NCI-H2196 treated with DMSO at 0.1 percent for 48 hours (cell line): ENCODE results near the gene RALGDS.

Experiments used
- DNase-seq: peaks from one replicate; lab custom pipeline; 2025; ENCODE audit not compliant: unreplicated experiment; lab: John Stamatoyannopoulos, UW

Gene RALGDS

DNA sequence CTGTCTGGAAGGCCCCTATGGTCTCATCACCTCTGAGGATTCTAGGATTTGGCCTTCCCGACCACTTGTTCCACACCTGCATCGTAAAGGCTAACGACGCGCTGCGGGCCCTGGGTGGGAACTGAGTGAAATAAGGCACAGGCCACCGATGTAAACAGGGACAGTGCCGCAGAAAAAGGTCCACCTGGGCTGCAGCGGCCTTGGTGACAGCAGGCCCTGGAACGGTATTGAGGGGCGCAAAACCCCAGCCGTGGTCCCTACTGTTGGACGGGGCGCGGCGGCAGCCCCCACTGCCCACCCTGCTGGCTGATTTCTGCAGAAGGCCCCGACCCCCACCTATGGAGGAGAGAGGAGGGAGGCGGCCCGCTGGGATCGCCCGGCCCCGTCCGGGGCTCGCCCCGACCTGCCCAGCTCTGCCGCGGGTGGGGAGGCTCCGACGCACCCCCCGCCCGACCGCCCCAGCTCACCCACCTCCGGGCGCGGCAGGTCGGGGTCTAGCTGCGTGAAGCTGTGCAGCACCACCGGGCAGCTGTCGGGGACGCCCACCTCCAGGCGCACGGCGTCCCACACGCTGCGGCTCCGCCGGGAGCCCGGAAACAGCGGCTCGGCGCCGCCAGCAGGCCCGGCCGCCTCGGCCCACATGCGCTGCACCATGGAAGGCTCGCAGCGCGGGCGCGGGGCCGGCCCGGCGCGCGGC, 391 bp downstream of the RALGDS start:
- no peak for DNase-seq

DNA sequence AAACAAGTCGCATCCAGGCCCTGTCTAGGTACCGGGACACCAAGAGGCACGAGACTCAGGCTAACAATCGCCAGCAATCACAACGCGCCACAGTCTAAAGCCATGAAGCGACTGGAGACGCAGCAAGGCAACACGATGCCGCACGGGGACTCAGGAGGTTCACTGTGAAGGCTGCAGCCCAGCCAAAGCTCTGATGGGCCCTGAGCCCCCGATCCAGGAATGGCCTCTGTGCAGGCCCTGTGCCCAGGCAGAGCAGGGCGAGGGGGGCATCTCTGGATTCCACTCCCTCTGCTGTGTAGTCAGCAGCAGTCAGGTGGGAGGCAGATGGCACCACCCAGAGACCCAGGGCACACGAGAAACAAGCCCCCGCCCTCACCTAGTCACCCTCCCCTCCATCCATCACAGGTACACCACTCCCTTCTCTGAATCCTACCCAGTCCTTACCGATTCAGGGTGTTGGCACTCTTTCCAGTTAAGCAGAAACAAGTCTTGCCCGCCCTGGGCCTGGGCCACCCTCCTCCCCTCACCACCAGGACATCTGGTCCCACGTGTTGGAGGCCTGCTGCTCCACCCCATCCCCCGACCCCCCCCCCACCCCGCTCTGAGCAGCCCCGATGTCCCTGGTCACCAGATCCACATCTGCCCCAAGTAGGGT, 1.1 kb downstream of the RALGDS start:
- DNase-seq: no peak

DNA sequence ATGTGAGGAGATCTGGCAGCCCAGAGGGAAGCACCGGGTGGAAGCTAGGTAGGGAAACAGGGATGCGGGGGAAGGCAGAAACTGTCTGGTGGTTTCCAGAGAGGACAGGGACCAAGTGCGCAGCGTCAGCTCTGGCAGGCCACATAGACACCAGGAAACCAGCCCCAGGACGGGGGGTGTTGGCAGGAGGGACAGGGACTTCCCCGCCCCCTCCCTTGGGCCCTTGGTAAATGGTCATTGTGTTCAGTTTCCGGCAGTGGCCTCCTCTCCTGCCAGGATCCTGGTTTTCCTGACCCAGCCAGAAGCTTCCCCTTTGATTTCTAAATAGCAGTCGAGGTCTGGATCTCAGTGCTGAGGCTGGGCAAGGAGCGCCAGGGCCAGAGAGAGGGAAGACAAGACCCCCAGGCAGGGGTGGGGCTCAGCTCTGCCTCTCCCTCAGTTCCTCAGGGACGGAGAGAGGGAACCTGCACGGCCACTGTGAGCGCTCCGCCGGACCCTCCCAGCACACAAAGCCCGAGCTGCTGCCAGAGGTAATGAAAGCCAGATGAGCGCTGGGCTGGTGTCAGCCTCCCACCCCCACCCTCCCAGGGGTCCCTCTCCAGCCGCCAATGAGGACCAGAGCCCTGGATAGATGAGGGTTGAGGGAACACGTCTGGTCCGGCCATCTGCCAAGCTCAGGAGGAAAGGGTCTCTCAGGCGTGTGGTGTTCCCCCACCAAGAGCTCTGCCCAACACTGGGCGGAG, 1.8 kb downstream of the RALGDS start:
- no peak for DNase-seq

DNA sequence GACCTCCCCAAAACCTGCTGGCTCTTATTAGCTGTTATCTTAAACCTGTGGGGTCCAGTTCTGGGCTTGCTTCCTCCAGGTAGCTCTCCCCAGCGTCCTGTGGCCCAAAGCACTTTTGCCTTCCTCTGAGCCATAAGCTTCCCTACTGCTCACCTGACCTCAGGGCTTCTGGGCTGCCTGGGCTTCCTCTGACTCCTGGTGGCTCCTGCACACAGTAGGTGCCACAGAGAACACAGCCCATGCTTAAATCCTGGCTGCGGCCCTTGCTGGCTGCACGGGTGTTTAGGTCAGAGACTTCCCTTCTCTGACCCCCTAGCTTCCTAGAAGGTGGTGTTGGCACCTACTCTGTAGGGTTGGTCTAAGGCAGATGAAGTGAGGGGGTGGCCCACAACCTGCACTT, 2.5 kb downstream of the RALGDS start:
- DNase-seq: no peak

DNA sequence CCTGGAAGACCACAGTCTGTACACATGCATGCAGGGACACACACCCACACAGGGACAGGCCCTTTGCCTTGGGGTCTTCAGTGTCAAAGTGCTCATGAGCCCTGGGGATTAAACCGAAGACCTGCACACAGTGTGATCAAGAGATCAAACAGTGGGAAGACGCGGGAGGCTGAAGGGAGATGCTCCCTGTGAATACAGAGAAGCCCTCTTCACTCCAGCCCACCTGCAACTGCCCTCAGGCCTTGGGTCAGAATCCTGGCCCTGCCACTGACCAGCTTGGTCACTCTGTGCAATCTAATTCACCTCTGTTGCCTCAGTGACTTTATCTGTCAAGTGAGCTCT, 2.9 kb downstream of the RALGDS start:
- DNase-seq: no peak

DNA sequence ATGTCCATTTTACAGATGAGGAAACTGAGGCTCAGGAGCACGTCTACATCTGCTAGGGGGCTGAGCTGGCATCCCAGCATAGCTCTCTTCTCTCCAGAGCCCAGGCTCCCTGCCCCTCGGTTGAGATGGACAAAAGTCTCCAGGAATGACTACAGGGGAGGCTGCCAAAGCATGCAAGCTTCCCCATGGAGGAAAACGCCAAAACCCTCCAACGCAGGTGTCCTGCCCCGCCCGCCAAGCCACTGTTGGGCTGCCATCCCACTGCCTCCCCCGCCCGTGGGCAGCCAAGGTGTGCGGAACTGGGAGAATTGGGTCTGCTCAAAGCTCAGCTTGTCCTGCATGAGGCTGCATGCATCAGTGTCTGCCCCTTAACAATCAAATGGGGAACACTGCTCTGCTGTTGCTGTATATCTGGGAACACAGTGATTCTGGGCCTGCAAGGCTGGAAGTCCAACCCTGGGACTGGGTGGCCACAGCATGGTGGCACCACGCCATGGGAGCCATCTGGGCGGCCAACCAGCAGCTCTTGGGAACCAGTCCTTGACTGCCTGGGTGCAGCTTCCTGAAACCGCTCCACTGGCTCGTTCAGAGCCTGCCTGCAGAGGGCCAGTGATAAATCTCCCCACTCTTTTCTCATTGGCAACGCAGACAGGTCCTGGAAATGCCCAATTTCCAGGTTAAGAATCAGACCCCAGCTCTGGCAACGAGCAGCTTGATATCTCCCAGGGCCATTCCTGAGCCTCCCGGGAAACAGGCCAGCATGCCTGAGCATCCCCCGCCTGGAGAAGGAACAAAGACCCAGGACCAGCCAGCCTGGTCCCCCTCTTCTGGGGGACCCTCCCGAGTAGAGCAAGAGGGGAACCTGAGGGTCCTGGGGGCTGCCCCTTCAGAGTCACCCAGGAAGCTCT, 3.5 kb downstream of the RALGDS start:
- DNase-seq: peak; percentile 17

DNA sequence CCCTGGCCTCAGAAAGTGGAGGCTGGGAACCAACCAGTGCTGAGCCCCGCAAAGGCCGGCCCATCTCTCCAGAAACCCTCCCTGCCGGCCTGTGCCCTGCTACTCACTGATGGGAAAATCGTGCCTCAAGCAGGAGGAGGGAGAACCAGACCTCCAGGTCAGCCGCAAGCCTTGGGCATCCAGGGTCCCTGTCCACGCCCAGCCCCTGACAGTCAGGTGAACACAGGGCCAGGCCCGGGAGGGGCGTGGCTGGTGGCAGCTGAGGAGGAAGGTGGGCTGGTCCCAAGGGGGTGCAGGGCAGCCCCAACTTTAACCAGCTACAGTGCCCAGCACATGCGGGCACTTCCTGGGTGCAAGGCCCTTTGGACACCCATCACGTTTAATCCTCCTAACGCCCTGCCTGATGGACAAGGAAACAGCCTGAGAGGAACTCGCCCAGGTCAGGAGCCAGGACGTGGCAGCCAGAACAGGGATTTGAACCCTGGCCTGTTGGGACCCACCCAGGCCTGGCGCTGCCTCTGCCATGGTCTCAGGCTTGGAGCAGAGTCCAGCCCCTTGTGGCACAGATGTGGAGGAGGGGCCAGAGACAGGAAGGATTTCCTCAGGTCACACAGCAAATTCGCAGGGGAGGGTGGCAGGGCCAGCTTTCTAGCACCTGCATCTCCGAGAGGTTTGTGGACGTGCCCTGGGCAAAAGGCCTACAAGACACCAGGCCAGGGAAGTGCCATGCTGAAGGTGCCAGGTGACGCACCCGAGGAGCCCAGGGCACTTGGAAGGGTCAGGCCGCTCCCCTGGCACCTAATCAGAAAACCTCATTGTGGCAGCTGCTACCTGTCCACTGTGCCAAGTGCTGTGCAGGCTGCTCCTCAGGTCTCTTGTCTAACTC, 4.5 kb downstream of the RALGDS start:
- no peak for DNase-seq

DNA sequence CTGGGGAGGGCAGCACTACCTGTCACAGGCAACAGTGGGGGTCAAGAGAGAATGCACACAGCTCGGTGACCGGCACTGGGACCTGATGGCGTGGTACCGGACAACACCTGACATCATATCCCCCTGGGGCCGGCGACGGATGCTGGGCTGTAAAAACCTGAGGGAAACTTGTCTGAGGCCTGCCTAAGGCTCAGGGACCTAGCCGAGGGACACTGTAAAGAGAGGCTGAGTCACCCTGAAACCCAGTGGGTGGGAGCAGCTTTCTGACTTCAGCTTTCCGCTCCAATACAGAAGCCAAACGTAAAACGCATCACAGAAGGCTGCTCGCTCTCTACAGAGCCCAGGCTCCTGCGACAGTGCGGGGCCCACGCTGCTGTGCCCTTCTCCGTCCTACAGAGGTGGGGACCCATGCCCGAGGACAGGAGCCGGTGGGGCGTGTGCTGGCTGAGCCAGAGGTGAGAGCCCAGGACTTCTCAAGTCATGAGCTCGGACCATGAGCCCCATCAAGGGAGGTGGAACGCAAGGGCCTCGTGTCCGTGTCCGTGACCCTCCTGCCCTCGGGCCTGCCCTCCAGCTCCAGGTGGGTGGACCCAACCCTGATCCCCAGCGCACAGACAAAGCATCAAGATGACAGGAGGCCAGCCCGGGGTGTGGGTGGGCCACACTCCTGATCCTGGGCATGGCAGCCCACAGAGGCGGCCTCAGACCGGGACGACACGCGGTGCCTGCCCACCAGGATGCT, 5.3 kb downstream of the RALGDS start:
- DNase-seq: no peak

DNA sequence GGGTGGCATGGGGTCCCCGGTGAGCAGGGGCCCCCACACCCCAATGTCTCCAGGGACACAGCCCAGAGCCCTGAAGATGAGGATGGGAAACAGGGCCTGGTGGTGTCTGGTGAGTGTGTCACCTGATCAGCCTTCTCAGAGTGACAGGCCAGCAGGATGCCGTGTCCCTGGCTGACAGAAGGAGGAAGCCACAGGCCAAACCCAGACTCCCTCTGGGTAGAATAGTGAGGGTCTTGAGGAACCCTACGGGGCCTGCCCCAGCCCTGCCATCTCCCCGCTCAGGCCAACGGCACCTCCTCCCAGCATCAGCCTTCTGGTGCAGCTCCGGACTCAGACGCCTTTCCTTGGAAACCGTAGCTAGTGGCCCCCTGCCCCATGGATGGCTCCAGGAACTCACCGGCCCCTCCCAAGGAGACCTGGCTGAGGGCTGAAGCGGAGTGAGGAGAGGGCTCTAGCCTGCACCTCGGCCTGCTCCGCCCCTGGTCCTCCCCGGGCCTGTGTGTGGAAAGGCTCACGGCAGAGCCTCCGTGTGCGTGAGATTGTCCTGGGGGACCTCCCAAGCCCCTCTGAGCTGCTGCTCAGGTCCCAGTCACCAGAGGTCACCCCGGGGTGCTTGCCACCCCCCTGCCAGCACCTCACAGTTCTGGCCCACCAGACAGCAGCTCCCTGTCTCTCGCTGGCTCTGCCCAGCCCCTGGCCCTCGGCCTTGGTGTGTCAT, 6.0 kb downstream of the RALGDS start:
- no peak for DNase-seq

DNA sequence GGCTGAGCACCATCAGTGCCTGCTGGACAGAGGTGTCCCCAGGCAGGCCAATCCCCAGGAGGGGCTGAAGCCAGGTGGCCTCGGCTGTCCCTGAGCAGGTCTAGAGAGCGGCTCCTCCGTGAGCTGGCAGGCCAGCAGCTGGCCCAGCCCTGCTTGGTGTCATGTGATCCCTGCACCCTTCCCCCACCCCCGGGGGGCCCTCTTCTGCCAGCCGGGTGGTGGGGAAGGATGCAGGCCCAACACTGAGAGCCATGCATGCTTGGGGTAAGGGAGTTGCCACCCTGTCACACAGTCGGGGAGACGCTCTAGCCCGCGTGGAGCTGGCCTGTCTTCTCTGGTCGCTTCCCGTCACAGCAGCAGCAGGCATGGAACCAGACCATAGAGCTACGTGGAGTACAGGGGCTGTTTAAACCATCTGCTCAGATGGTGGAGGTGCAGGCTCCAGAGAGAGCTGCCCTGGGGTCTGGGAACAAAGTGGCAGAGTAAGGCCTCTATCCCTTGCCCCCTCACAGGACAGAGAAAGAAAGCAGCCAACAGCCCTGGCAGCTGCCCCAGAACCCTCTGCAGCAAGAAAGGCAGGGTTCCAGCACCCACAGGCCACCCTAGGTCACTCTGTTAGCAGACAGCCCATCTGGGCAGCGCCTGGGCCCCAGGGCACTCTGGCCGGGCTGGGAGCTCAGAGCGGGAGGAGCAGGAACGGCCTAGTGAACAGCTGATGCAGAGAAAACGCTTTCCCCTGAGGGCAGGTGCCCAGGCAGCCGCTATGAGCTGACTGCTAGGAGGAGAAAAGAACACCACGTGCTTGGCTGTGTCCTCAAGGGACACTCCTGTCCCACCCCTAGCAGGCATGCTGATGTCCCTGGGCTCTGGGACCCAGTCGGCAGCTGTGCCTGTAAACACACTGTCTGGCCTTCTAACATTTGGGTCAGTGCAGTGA, 6.8 kb downstream of the RALGDS start:
- DNase-seq: no peak

DNA sequence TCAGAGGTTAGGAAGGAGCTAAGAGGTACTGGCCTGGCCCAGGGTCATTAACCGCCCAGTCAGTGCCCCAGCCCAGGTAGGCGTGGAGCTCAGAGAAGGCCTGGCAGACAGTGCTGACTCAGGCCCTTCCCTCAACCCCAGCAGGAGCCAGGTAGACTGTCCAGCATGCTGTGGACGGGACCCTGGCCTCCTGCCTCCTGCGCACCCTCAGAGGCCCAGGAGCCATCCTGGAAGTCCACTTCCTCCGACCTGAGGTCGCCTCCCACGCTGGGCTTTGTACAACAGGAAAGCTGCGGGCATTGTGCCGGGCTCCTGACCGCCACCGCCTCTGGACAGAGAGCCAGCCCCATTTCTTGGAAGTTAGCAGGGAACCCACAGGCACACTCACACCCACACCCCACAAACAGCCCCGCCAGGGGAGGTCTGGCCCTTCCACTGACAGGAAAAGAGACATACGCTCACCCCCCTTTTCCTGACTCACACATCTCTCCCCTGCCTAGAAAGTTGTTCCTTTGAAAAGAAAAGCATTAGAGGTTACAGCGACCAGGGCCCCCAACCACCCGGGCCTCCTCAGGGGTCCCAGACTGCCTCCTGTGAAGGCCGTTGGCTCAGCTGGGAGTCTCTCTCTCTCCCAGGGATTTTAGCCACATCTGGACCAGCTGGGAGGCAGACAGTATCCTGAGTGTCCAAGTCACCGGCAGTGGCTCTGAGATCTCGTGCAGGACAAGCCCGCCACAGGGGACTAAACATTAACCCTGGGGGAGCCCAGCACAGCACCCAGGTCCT, 7.7 kb downstream of the RALGDS start:
- no peak for DNase-seq

DNA sequence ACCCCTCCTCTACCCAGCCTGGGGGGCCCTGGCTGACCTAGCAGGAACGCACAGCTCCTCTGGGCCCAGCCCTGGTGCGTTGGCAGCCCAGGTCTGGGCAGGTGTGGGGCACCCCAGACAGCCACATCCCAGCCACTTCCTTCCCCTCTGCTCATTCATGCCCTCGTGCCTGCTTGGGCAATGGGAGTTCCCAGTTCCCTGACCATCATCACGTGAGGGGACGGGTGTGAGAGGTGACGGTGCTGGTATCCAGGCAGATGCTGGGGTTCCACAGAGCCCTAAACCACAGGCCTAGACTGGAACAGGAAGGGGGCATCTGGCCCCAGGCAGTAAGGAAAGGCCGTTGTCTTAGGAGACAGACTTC, 8.4 kb downstream of the RALGDS start:
- DNase-seq: no peak

DNA sequence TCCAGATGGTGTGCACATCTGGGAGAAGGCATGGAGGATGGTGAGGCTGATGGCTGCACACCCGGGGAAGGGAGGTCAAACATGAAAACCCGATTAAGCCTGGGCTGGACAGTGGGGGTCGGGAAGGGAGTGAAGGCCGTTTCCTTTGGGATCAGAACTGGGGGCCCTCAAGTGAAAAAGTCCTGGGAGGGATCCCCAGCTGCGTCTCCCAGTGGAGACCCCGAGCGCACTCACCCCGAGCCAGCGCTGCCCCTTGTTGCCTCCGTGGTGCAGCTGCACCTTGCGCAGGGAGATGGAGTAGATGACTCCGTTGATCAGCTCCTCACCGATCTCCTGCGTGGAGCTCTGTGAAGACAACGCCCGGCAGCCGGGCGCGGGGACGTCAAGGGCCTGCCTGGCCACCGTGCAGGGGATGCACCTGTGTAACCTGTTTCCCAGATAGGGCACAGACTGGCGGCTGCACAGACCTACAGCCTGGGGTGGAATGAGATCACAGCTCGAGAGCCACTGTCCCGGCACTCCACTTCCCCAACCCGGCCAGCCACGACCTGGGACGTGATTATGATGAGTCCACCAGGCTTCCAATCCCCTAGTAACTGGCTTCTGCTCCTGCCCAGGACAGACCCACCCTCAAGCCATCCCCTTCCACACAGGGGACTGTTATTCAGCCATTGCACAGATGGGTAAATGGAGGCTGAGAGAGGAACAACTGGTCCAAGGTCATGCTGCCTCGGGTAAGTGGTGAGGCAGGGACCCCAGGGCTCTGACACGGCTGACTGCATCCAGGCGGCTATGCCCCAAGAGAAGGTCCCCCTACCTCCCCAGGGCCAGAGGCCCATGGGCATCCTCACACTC, 9.0 kb downstream of the RALGDS start:
- DNase-seq: no peak

DNA sequence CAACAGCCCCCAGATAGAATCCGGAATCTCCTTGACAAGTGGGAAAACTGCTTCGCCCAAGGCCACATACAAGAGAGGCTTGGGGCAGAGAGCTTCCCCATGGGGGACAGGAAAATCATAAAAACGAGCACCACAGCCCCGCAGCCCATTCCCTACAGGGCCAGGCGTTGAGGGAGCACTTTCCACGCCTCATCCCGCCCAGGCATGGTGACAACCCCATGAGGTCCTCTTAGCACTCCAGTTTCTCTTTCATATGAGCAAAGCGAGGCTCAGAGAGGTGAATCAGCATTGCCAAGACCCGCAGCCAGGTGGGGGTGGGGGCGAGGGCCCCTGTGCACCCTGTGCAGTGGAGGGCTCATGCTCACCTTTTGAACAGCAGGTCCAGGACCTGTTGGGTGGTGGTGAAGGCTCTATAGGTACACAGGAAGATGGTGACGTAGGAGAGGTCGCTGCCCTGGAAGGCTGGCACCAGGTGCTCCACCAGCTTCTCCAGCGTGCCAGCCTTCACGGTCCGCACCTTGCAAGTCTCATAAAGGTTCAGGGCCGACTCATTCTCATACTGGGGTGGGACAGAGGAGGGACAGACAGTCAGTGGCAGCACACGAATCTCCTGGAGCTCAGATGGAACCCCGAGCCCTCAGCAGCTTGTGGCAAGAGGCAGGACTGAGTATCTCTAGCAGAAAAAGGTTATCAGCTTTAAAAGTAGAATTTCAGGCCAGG, 10.9 kb downstream of the RALGDS start:
- no peak for DNase-seq

DNA sequence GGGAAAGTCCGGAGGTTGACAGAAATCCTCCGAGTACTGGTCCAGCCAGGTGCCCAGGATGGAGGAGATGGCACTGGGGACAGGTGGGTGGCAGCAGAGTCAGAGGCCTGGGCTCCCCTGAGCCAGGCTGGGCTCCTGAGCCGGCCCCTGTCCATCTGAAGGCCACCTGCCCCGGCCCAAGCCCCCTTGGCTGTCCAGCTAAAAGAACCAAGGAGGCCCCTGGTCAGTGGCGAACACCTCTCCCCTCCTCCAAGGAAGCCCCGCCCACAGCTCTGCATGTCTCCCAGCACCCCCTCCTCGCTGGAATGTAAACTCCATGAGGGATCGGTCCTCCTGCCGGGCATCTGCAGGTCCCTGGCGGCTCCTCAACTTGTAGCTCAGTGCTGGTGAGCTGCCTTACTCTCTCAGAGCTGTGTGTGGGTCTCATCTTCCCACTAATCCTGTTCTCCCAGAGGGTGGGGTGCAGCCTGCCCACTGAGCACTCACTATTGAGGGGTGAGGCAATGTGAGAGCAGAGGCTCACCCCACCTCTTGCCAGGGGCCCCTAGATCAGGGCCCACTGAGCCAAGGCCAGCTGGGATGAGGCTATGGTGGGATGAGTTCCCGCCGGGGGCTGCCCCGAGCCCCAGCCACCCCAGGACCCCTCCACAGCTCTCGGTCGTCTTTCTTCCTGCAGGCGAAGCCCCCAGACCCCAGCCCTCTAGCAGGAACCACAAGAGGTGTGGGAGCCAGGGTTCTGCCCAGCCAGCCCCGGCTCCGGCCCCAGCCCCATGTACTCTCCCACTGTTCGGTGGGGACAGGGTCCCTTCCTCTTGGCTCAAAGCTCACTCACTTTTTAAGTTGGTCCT, 12.0 kb downstream of the RALGDS start:
- no peak for DNase-seq
